CD4-positive, alpha-beta T cell (primary cell): ENCODE measurements around the gene MED27. TPM values are rescaled to one million over a fixed set of nuclear protein-coding genes. Genes with fewer than 3 reads are reported as not detected.

Source experiments
- ATAC-seq: fragments of 200-7000 bp; cut with Tn5 transposase; one replicate; pipeline ENCODE4 v1.10.0; 2022; ENCODE audit warnings: mild to moderate bottlenecking; ENCODE audit not compliant: poor library complexity
- CTCF ChIA-PET: fragments of 350-600 bp; sonication (Branson Sonifier 250); formaldehyde crosslinking; loops from one replicate; lab custom pipeline; 2021; ENCODE audit warnings: antibody characterized with exemption, inconsistent platforms; lab: Charles Lee
- POLR2A ChIA-PET: fragments of 350-600 bp; sonication (Branson Sonifier 250); formaldehyde crosslinking; loops from one replicate; lab custom pipeline; 2021; ENCODE audit warnings: antibody characterized with exemption, inconsistent platforms; lab: Charles Lee
- DNase-seq, 14 experiments: peaks; one replicate each; pipeline ENCODE4 v3.0.0-alpha.2; 2013 to 2020; ENCODE audit warnings: mixed read lengths in 2 of 14
- H3K27ac ChIP-seq, 2 donors: one replicate each; pipeline versions ENCODE4 v1.5.1 to v1.7.0; 2013; ENCODE audit warnings: low read length in 2 of 2, low read depth in 1 of 2, mild to moderate bottlenecking in 1 of 2
- H3K27me3 ChIP-seq, 2 experiments: 1 replicate in 1 of 2; 2 replicates in 1 of 2; pipeline versions ENCODE4 v1.6.1 to v1.7.0; 2013; ENCODE audit warnings: low read length in 2 of 2, control low read depth in 1 of 2, mild to moderate bottlenecking in 1 of 2, moderate library complexity in 1 of 2; ENCODE audit not compliant: insufficient read depth in 2 of 2, control insufficient read depth in 1 of 2
- H3K36me3 ChIP-seq: one replicate; pipeline ENCODE4 v1.6.1; 2013; ENCODE audit warnings: low read length, control low read depth; ENCODE audit not compliant: insufficient read depth
- H3K4me1 ChIP-seq: one replicate; pipeline ENCODE4 v1.6.1; 2013; ENCODE audit warnings: low read length, control low read depth; ENCODE audit not compliant: insufficient read depth
- H3K4me3 ChIP-seq: one replicate; pipeline ENCODE4 v1.5.1; 2013; ENCODE audit warnings: mild to moderate bottlenecking, low read length, moderate library complexity
- H3K9me3 ChIP-seq, 2 experiments: 1 replicate in 1 of 2; 2 replicates in 1 of 2; pipeline versions ENCODE4 v1.6.1 to v1.7.0; 2013; ENCODE audit warnings: low read length in 2 of 2, mild to moderate bottlenecking in 2 of 2, control low read depth in 1 of 2, moderate library complexity in 1 of 2; ENCODE audit not compliant: control insufficient read depth in 1 of 2, insufficient read depth in 1 of 2
- H3K27ac Mint-ChIP-seq: one replicate; pipeline ENCODE4 v1.8.0; 2020; ENCODE audit warnings: mixed read lengths
- H3K27me3 Mint-ChIP-seq: one replicate; pipeline ENCODE4 v1.8.0; 2021; ENCODE audit warnings: mixed read lengths
- H3K36me3 Mint-ChIP-seq: one replicate; pipeline ENCODE4 v1.8.0; 2021; ENCODE audit warnings: low read depth, mixed read lengths
- H3K4me1 Mint-ChIP-seq: one replicate; pipeline ENCODE4 v1.8.0; 2021; ENCODE audit warnings: low read depth, mixed read lengths
- H3K4me3 Mint-ChIP-seq: one replicate; pipeline ENCODE4 v1.8.0; 2020; ENCODE audit warnings: mild to moderate bottlenecking, mixed read lengths
- H3K9me3 Mint-ChIP-seq: one replicate; pipeline ENCODE4 v1.8.0; 2020; ENCODE audit warnings: mixed read lengths
- intact Hi-C, 2 experiments: fragments of 100-400 bp; cut with DNase I in 1 of 2; cut with micrococcal nuclease in 1 of 2; formaldehyde crosslinking; loops; one replicate each; pipeline versions ENCODE4 v1.15.1 to v1.9.0; 2023 to 2025; cut with DNase I, micrococcal nuclease
- total RNA-seq, 174 experiments: library from RNA in 2 of 174; stranded (reverse) in 2 of 174; gene quantifications; one replicate each; pipeline ENCODE4 v1.2.3 and lab custom pipeline; 2021 to 2026
- TF ChIP-seq, protein P1 (sequence below): fragments of 200-600 bp; IDR thresholded peaks from one replicate; pipeline ENCODE4 v1.8.0; 2022; ENCODE audit warnings: antibody characterized with exemption, mild to moderate bottlenecking

The MED27 gene
- total RNA-seq, 2 experiments from 2014 or later = 15.0 to 17.4 TPM

DNA sequence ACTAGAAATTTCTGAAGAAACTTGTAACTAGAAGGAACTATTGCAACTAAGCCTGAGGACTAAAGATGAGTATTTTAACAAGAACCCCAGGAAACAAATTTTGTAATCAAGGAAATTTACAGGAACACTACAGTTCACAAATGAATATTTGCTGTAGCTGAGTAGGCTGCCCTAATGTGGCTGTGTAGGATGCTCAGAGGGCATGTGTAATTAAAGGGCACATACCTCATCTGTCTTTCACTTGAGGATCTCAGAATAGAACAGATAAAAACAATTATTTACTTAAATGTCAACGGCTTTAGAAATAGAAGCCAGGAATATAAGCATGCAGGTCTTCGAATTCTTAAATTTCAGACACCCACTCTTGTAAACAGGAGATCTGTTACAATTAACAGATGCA is 119.8 kb downstream of the MED27 start:
- no peak for ATAC-seq
- ChIA-PET POLR2A (no interaction called here), CTCF (interaction anchor here (1.4 kb wide), 1 partner anchor 41 kb away, joined by 3 read pairs; no protein-coding TSS in a partner anchor)
- intact Hi-C loops = no loop called here
- Histone ChIP-seq H3K4me1 (no peaks in the 10 kb centered on the region), H3K27me3 (no peaks in the 10 kb centered on the region), H3K9me3 (no peaks in the 10 kb centered on the region), H3K27ac (no peak overlapping the region), H3K36me3 (peaks cover 8% of the 10 kb centered on the region), H3K4me3 (no peak overlapping the region)
- Mint-ChIP-seq H3K36me3 (peaks cover 41% of the 10 kb centered on the region), H3K4me1 (no peaks in the 10 kb centered on the region), H3K4me3 (no peak overlapping the region), H3K27ac (no peak overlapping the region), H3K27me3 (no peaks in the 10 kb centered on the region), H3K9me3 (no peaks in the 10 kb centered on the region)
- no peak for DNase-seq
- TF ChIP-seq, protein P1, sequence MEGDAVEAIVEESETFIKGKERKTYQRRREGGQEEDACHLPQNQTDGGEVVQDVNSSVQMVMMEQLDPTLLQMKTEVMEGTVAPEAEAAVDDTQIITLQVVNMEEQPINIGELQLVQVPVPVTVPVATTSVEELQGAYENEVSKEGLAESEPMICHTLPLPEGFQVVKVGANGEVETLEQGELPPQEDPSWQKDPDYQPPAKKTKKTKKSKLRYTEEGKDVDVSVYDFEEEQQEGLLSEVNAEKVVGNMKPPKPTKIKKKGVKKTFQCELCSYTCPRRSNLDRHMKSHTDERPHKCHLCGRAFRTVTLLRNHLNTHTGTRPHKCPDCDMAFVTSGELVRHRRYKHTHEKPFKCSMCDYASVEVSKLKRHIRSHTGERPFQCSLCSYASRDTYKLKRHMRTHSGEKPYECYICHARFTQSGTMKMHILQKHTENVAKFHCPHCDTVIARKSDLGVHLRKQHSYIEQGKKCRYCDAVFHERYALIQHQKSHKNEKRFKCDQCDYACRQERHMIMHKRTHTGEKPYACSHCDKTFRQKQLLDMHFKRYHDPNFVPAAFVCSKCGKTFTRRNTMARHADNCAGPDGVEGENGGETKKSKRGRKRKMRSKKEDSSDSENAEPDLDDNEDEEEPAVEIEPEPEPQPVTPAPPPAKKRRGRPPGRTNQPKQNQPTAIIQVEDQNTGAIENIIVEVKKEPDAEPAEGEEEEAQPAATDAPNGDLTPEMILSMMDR = no peak

DNA sequence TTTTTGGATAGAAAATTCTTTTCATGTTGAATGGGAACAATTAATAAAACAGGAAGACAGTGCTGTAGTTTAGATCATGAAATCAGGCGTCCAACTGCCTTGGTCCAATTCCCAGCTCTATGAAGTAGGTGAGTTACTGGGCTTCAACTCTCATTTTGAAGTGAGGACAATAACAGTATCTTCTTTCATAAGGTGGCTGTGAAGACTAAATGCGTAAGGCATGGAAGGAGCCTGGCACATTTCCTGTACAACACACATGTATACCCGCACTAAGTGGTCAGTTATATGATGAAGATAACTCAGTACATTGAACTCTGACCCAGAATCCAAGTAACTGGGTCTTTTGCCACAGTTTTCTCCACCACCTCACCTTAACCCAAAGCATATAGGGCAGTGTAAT is 120.6 kb downstream of the MED27 start:
- Mint-ChIP-seq H3K9me3 (no peaks in the 10 kb centered on the region), H3K4me1 (no peaks in the 10 kb centered on the region), H3K36me3 (peaks cover 34% of the 10 kb centered on the region), H3K27ac (no peak overlapping the region), H3K27me3 (no peaks in the 10 kb centered on the region), H3K4me3 (no peak overlapping the region)
- no peak for DNase-seq
- intact Hi-C loops = no loop called here
- peaks cover 5% of the 10 kb centered on the region for H3K36me3 ChIP-seq
- TF ChIP-seq, protein P1 = no peak
- H3K27me3 ChIP-seq = no peaks in the 10 kb centered on the region
- no peaks in the 10 kb centered on the region for H3K9me3 ChIP-seq
- H3K4me1 ChIP-seq = no peaks in the 10 kb centered on the region
- POLR2A ChIA-PET = no interaction called here
- CTCF ChIA-PET = no interaction called here
- ATAC-seq = no peak
- H3K4me3 ChIP-seq = no peak overlapping the region
- no peak overlapping the region for H3K27ac ChIP-seq

DNA sequence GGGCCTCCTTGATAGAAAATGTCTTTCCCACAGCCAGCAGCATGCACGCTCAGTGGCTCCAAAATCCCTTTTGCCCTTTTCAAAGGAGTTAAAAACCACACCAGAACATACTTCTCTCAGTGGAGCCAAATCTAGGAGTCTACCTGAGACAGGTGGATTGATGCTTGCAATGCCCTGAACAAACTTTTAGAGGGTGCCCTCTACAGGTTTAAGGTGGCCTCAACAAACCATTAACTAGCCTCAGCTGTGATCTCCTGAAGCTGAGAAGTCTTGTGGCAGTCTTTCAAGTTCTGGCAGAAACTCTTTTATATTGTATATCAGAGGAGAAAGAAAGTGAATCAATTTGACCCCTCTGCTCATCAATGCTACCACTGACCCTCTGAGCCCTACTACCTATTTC is 125.4 kb downstream of the MED27 start:
- no peak for DNase-seq
- no peaks in the 10 kb centered on the region for H3K4me1 ChIP-seq
- Mint-ChIP-seq H3K9me3 (no peaks in the 10 kb centered on the region), H3K4me3 (no peak overlapping the region), H3K27me3 (no peaks in the 10 kb centered on the region), H3K36me3 (peaks cover 22% of the 10 kb centered on the region), H3K4me1 (no peaks in the 10 kb centered on the region), H3K27ac (no peak overlapping the region)
- H3K36me3 ChIP-seq = peaks cover 5% of the 10 kb centered on the region
- TF ChIP-seq, protein P1 = no peak
- POLR2A ChIA-PET = no interaction called here
- intact Hi-C loops = loop anchor here in 1 of 2 experiments (5.0 kb wide), 1 partner anchor 192 kb away; no protein-coding TSS in a partner anchor
- no peaks in the 10 kb centered on the region for H3K27me3 ChIP-seq
- ATAC-seq = no peak
- CTCF ChIA-PET = no interaction called here
- no peaks in the 10 kb centered on the region for H3K9me3 ChIP-seq
- no peak overlapping the region for H3K4me3 ChIP-seq
- H3K27ac ChIP-seq = no peak overlapping the region
